HEK293 (cell line): Measurements from ENCODE around the gene HCFC1.
A peak's percentile ranks its signal among the peaks of the same experiment; 100 is the strongest.

ENCODE experiments used
- CTCF ChIA-PET: fragments of 350-600 bp; formaldehyde crosslinking; extraction: SDS; loops from one replicate; lab custom pipeline; 2021; ENCODE audit warnings: antibody characterized with exemption; lab: Yijun Ruan, JAX
- POLR2A ChIA-PET: fragments of 300-600 bp; formaldehyde crosslinking; extraction: SDS; loops from one replicate; lab custom pipeline; 2020; ENCODE audit warnings: antibody characterized with exemption, inconsistent platforms; lab: Yijun Ruan, JAX
- H3K27ac ChIP-seq: fragments of 200-500 bp; sonication (Bioruptor generic); 2 replicates; pipeline ENCODE4 v1.5.1; 2014; ENCODE audit warnings: low read depth, low read length, control low read depth, inconsistent platforms; ENCODE audit errors: extremely low read depth
- H3K36me3 ChIP-seq, 2 experiments: fragments of 200-500 bp in 1 of 2; sonication (Bioruptor generic) in 1 of 2; 1 replicate in 1 of 2; 2 replicates in 1 of 2; pipeline ENCODE4 v1.5.1; 2014 to 2017; ENCODE audit warnings: inconsistent platforms in 2 of 2, low read length in 2 of 2; ENCODE audit not compliant: control insufficient read depth in 2 of 2, insufficient read depth in 1 of 2
- H3K4me1 ChIP-seq: fragments of 200-500 bp; sonication (Bioruptor generic); 2 replicates; pipeline ENCODE4 v1.5.1; 2014; ENCODE audit warnings: mild to moderate bottlenecking, low read length, inconsistent platforms; ENCODE audit not compliant: control insufficient read depth, insufficient read depth
- H3K4me3 ChIP-seq: 2 replicates; pipeline ENCODE4 v1.5.1; 2011; ENCODE audit warnings: low read depth, mild to moderate bottlenecking, control low read depth, low read length, moderate library complexity
- H3K9me3 ChIP-seq: fragments of 200-500 bp; sonication (Bioruptor generic); 2 replicates; pipeline ENCODE4 v1.5.1; 2014; ENCODE audit warnings: low read depth, low read length, inconsistent platforms; ENCODE audit not compliant: control insufficient read depth, insufficient read depth
- GLIS1 ChIP-seq: fragments of 450-650 bp; formaldehyde crosslinking; IDR thresholded peaks from 2 replicates; pipeline ENCODE4 v1.5.1; 2016; ENCODE audit warnings: missing biosample characterization, missing genetic modification characterization
- GLIS2 ChIP-seq: fragments of 450-650 bp; formaldehyde crosslinking; IDR thresholded peaks from 2 replicates; pipeline ENCODE4 v1.5.1; 2016; ENCODE audit warnings: missing biosample characterization, missing genetic modification characterization
- IKZF3 ChIP-seq: fragments of 450-650 bp; IDR thresholded peaks from 2 replicates; pipeline ENCODE4 v1.5.0; 2018; ENCODE audit warnings: missing biosample characterization, mild to moderate bottlenecking, missing genetic modification characterization, moderate library complexity
- MZF1 ChIP-seq: fragments of 450-650 bp; formaldehyde crosslinking; IDR thresholded peaks from 2 replicates; pipeline ENCODE4 v1.5.1; 2017; ENCODE audit warnings: missing biosample characterization, missing genetic modification characterization, borderline replicate concordance
- SCRT2 ChIP-seq: fragments of 450-650 bp; formaldehyde crosslinking; IDR thresholded peaks from 2 replicates; pipeline ENCODE4 v1.5.1; 2016; ENCODE audit warnings: missing biosample characterization, missing genetic modification characterization
- SP2 ChIP-seq: fragments of 450-650 bp; formaldehyde crosslinking; IDR thresholded peaks from 2 replicates; pipeline ENCODE4 v1.5.1; 2016; ENCODE audit warnings: missing biosample characterization, missing genetic modification characterization
- ZBTB20 ChIP-seq: fragments of 450-650 bp; formaldehyde crosslinking; IDR thresholded peaks from 2 replicates; pipeline ENCODE4 v1.5.1; 2016; ENCODE audit warnings: missing biosample characterization, missing genetic modification characterization
- ZBTB48 ChIP-seq: fragments of 450-650 bp; formaldehyde crosslinking; IDR thresholded peaks from 2 replicates; pipeline ENCODE4 v1.5.1; 2016; ENCODE audit warnings: missing biosample characterization, missing genetic modification characterization
- ZIC2 ChIP-seq: fragments of 450-650 bp; formaldehyde crosslinking; IDR thresholded peaks from 2 replicates; pipeline ENCODE4 v1.5.1; 2016; ENCODE audit warnings: missing biosample characterization, missing genetic modification characterization
- ZNF155 ChIP-seq: fragments of 450-650 bp; formaldehyde crosslinking; IDR thresholded peaks from 2 replicates; pipeline ENCODE4 v1.5.1; 2016; ENCODE audit warnings: missing biosample characterization, missing genetic modification characterization
- ZNF239 ChIP-seq: fragments of 450-650 bp; formaldehyde crosslinking; IDR thresholded peaks from 2 replicates; pipeline ENCODE4 v1.5.1; 2016; ENCODE audit warnings: missing biosample characterization, missing genetic modification characterization
- ZNF324 ChIP-seq: fragments of 450-650 bp; formaldehyde crosslinking; IDR thresholded peaks from 2 replicates; pipeline ENCODE4 v1.5.1; 2016; ENCODE audit warnings: missing biosample characterization, missing genetic modification characterization
- ZNF341 ChIP-seq: fragments of 450-650 bp; formaldehyde crosslinking; IDR thresholded peaks from 2 replicates; pipeline ENCODE4; 2016; ENCODE audit warnings: low read depth, missing biosample characterization, missing genetic modification characterization
- ZNF433 ChIP-seq: fragments of 450-650 bp; formaldehyde crosslinking; IDR thresholded peaks from 2 replicates; pipeline ENCODE4 v1.5.1; 2016; ENCODE audit warnings: missing biosample characterization, missing genetic modification characterization, low read depth
- ZNF571 ChIP-seq: fragments of 450-650 bp; formaldehyde crosslinking; IDR thresholded peaks from 2 replicates; pipeline ENCODE4 v1.5.0; 2017; ENCODE audit warnings: missing biosample characterization, missing genetic modification characterization
- ZNF626 ChIP-seq: fragments of 450-650 bp; sonication (Bioruptor Pico); formaldehyde crosslinking; IDR thresholded peaks from 2 replicates; pipeline ENCODE4 v1.5.1; 2018; ENCODE audit warnings: missing biosample characterization, missing genetic modification characterization, inconsistent platforms
- ZNF664 ChIP-seq: fragments of 450-650 bp; formaldehyde crosslinking; IDR thresholded peaks from 2 replicates; pipeline ENCODE4 v1.5.1; 2016; ENCODE audit warnings: missing biosample characterization, missing genetic modification characterization
- ZNF837 ChIP-seq: fragments of 450-650 bp; formaldehyde crosslinking; IDR thresholded peaks from 2 replicates; pipeline ENCODE4 v1.5.1; 2016; ENCODE audit warnings: missing biosample characterization, missing genetic modification characterization
- ZSCAN23 ChIP-seq: fragments of 450-650 bp; formaldehyde crosslinking; IDR thresholded peaks from 2 replicates; pipeline ENCODE4 v1.5.1; 2016; ENCODE audit warnings: missing biosample characterization, missing genetic modification characterization
- ZSCAN30 ChIP-seq: fragments of 450-650 bp; IDR thresholded peaks from 2 replicates; pipeline ENCODE4 v1.5.1; 2018; ENCODE audit warnings: missing biosample characterization, mild to moderate bottlenecking, missing genetic modification characterization, moderate library complexity
- TF ChIP-seq, protein P1 (sequence below): fragments of 450-650 bp; formaldehyde crosslinking; IDR thresholded peaks from 2 replicates; pipeline ENCODE4 v1.5.1; 2017; ENCODE audit warnings: missing biosample characterization, missing genetic modification characterization
- TF ChIP-seq, protein P2 (sequence below): fragments of 450-650 bp; formaldehyde crosslinking; conservative IDR thresholded peaks from 2 replicates; pipeline ENCODE4 v1.5.1; 2016; ENCODE audit warnings: low read depth, missing biosample characterization, missing genetic modification characterization
- TF ChIP-seq, protein P3 (sequence below): fragments of 450-650 bp; formaldehyde crosslinking; IDR thresholded peaks from 2 replicates; pipeline ENCODE4 v1.5.1; 2016; ENCODE audit warnings: missing biosample characterization, missing genetic modification characterization
- TF ChIP-seq, protein P4 (sequence below): sonication (generic); formaldehyde crosslinking; IDR thresholded peaks from 2 replicates; pipeline ENCODE4 v1.8.1; 2022; ENCODE audit warnings: mild to moderate bottlenecking, moderate library complexity, missing genetic modification reagents

HCFC1 gene

DNA sequence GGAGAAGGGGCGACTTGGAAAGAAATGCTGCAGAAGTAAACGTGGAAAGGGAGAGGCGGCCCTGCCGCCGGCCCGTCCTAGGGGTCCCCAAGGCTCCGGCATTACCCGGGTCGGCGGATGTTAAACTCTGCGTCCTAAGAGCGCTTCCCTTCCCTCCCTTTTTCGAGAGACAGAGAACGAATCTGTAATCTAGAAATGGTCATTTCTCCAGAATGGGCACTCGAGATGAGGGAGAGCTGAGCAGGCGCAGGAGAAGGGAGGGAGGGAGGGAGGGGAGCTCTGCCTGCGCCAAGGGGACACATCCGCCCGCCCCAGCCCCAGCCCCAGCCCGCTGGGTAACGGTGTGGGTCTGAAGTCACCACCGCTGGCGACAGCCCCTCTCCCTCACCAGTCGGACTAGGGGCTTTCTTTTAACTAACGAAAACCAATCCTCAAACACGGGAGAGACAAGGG lies 1.7 kb downstream of the HCFC1 start:
- TF ChIP-seq ZSCAN30 (tag by site-specific recombination) (0 out of 2 replicates have a peak, but pooled peaks have one; percentile 5), ZNF239 (tag by site-specific recombination) (no peak), ZNF664 (tag by site-specific recombination) (no peak)
- TF ChIP-seq, protein P1, sequence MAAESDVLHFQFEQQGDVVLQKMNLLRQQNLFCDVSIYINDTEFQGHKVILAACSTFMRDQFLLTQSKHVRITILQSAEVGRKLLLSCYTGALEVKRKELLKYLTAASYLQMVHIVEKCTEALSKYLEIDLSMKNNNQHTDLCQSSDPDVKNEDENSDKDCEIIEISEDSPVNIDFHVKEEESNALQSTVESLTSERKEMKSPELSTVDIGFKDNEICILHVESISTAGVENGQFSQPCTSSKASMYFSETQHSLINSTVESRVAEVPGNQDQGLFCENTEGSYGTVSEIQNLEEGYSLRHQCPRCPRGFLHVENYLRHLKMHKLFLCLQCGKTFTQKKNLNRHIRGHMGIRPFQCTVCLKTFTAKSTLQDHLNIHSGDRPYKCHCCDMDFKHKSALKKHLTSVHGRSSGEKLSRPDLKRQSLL (tag by site-specific recombination): peak; percentile 80; the same call in 1 of the 2 replicates
- H3K4me3 ChIP-seq: peak overlapping the region; percentile 95
- H3K4me1 ChIP-seq: peaks cover 10% of the 10 kb centered on the region
- POLR2A ChIA-PET: interaction anchor here (0.6 to 4.6 kb wide), 9 partner anchors 11 to 211 kb away, joined by 3 to 67 read pairs (median 8); no protein-coding TSS in a partner anchor
- H3K9me3 ChIP-seq: no peaks in the 10 kb centered on the region
- peak overlapping the region; percentile 77 for H3K27ac ChIP-seq
- CTCF ChIA-PET: interaction anchor here (0.6 to 7.0 kb wide), 6 partner anchors 20 to 54 kb away, joined by 3 to 65 read pairs (median 8); no protein-coding TSS in a partner anchor
- peaks cover 0 to 33% of the 10 kb centered on the region in 2 experiments; a peak in 1 of 3 replicates for H3K36me3 ChIP-seq

DNA sequence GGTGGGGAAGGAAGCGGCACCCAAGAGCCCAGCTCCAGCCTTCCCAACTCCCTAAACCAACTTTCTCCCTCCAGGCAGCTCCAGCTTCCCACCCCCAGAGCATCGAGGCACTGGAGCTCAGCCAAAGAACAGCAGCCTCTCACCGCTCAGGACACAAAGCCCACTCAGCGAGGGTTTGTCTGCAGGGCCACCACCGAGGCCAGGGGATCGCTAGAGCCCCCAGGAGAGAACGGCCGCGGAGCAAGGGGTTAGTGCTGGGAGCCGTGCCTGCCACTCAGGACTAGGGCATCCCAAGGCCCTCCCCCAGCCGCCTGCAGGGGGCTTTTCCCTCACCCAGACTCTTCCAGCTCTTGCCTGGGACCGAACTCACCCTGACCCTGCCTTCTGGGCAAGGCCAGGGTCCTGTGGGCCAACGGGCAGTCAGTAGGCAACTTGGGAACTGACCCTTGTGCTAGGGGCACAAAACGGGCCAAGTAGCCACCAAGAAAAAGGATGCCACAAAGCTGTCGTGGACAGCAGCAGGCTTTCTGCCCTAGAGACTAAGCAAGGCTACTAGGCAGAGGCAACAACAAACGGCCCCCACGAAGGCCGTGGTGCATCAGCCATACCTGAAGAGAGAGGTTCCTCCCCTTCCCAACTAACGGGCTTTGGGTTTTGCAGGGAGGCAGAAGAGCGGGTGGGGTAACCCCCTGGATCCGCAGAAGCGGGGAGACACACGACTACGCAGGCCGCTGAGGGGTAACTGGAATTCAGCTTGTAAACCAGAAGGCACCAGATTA lies 2.3 kb downstream of the HCFC1 start:
- peaks cover 0 to 39% of the 10 kb centered on the region in 2 experiments; a peak in 1 of 3 replicates for H3K36me3 ChIP-seq
- H3K4me3 ChIP-seq: peak overlapping the region; percentile 95
- peak overlapping the region; percentile 77 for H3K27ac ChIP-seq
- CTCF ChIA-PET: interaction anchor here (0.6 to 7.0 kb wide), 6 partner anchors 19 to 55 kb away, joined by 3 to 65 read pairs (median 8); no protein-coding TSS in a partner anchor
- POLR2A ChIA-PET: interaction anchor here (0.9 to 4.6 kb wide), 5 partner anchors 36 to 210 kb away, joined by 3 to 67 read pairs (median 5); no protein-coding TSS in a partner anchor
- peaks cover 10% of the 10 kb centered on the region for H3K4me1 ChIP-seq
- no peaks in the 10 kb centered on the region for H3K9me3 ChIP-seq
- TF ChIP-seq GLIS1 (tag by site-specific recombination) (peak; percentile 91), ZNF837 (tag by site-specific recombination) (no peak), ZNF571 (tag by site-specific recombination) (no peak), ZSCAN23 (tag by site-specific recombination) (no peak), IKZF3 (tag by site-specific recombination) (0 out of 2 replicates have a peak, but pooled peaks have one; percentile 33), ZBTB48 (no peak; the same call in 1 of the 2 replicates), ZBTB20 (tag by site-specific recombination) (0 out of 2 replicates have a peak, but pooled peaks have one; percentile 11), SCRT2 (tag by site-specific recombination) (peak; percentile 77), SP2 (tag by site-specific recombination) (peak; percentile 47), ZIC2 (peak; percentile 62), MZF1 (no peak), ZNF341 (peak; percentile 44), GLIS2 (tag by site-specific recombination) (peak; percentile 65), ZNF155 (no peak), ZNF626 (tag by site-specific recombination) (no peak), ZNF324 (tag by site-specific recombination) (no peak), ZNF433 (tag by site-specific recombination) (no peak)
- TF ChIP-seq, protein P2, sequence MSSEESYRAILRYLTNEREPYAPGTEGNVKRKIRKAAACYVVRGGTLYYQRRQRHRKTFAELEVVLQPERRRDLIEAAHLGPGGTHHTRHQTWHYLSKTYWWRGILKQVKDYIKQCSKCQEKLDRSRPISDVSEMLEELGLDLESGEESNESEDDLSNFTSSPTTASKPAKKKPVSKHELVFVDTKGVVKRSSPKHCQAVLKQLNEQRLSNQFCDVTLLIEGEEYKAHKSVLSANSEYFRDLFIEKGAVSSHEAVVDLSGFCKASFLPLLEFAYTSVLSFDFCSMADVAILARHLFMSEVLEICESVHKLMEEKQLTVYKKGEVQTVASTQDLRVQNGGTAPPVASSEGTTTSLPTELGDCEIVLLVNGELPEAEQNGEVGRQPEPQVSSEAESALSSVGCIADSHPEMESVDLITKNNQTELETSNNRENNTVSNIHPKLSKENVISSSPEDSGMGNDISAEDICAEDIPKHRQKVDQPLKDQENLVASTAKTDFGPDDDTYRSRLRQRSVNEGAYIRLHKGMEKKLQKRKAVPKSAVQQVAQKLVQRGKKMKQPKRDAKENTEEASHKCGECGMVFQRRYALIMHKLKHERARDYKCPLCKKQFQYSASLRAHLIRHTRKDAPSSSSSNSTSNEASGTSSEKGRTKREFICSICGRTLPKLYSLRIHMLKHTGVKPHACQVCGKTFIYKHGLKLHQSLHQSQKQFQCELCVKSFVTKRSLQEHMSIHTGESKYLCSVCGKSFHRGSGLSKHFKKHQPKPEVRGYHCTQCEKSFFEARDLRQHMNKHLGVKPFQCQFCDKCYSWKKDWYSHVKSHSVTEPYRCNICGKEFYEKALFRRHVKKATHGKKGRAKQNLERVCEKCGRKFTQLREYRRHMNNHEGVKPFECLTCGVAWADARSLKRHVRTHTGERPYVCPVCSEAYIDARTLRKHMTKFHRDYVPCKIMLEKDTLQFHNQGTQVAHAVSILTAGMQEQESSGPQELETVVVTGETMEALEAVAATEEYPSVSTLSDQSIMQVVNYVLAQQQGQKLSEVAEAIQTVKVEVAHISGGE: 0 out of 2 replicates have a peak, but pooled peaks have one; percentile 33
- TF ChIP-seq, protein P1 (tag by site-specific recombination): peak; percentile 65; the same call in 1 of the 2 replicates
- TF ChIP-seq, protein P3, sequence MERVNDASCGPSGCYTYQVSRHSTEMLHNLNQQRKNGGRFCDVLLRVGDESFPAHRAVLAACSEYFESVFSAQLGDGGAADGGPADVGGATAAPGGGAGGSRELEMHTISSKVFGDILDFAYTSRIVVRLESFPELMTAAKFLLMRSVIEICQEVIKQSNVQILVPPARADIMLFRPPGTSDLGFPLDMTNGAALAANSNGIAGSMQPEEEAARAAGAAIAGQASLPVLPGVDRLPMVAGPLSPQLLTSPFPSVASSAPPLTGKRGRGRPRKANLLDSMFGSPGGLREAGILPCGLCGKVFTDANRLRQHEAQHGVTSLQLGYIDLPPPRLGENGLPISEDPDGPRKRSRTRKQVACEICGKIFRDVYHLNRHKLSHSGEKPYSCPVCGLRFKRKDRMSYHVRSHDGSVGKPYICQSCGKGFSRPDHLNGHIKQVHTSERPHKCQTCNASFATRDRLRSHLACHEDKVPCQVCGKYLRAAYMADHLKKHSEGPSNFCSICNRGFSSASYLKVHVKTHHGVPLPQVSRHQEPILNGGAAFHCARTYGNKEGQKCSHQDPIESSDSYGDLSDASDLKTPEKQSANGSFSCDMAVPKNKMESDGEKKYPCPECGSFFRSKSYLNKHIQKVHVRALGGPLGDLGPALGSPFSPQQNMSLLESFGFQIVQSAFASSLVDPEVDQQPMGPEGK (tag by site-specific recombination): peak; percentile 12; the same call in 1 of the 2 replicates
- TF ChIP-seq, protein P4, sequence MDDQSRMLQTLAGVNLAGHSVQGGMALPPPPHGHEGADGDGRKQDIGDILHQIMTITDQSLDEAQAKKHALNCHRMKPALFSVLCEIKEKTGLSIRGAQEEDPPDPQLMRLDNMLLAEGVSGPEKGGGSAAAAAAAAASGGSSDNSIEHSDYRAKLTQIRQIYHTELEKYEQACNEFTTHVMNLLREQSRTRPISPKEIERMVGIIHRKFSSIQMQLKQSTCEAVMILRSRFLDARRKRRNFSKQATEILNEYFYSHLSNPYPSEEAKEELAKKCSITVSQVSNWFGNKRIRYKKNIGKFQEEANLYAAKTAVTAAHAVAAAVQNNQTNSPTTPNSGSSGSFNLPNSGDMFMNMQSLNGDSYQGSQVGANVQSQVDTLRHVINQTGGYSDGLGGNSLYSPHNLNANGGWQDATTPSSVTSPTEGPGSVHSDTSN: no peak; the same call in 1 of the 2 replicates
